HPDE6-E6E7 (cell line): ENCODE data around the gene OPHN1.
"Not testable (repeated sequence)": the region's sequence is repeated elsewhere in the genome, so short reads cannot be mapped to it uniquely, and the experiment has no call there.

ENCODE experiments used
- DNase-seq: peaks from one replicate; pipeline ENCODE4 v3.0.0; 2011; ENCODE audit warnings: missing footprints; ENCODE audit errors: extremely low spot score

OPHN1 gene

DNA sequence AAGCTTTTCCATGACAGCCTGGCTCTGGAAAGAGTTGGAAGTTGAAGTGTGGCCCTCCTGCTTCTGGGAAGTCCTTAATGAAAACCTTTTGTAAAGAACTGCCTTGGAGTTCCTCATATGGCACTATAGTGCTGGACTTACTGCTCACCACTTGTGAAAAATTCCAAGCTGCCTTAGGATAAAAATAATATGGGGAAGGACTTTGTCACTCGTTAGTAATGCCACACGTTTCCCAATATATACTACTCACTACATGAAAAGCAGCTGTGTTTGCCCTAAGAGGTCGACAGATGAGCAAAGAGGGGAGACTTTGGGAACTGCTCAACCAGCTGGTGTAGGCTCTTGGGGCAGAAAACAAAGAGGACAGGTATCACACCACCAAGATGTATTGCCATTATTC, 11.7 kb downstream of the OPHN1 start:
- DNase-seq: no peak

GRCh38 chrX:68420559-68420958, 12.7 kb downstream of the OPHN1 start:
- no peak for DNase-seq

DNA sequence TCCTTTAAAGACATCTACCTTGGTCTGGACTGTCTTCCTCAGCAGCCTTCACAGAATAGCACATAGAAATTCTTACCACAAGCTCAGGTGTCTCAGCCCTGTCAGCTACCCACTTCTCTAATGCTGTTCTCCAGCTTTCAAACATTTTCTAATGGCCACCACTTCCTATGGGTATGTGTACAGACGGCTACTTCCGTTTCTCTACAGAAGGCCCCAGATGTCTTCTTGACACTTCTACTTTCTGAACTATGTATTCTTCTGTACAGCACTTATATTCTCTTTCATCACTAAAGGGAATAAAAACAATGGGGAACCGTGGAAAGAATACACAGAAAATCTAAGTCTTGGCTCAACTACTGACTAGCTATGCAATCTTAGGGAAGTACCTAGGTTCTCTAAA, 13.3 kb downstream of the OPHN1 start:
- DNase-seq: no peak

DNA sequence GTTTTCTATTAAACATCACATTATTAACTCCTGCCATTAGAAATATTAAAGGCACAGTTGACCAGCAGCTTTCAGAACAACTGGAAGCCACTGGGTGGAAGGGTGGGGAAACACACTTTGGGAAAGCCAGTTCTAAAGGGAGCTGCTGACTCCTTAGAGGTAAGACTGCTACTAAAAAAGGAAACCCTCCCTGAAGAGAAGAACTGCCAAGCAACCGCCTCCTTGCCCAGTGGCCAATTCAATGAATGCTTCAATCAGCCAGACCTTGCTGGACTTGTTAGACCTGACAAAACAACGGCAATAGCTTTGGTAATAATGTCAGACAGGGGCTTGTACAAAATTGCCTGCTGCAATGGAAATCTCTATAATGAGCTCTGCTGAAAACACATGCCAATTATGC, 15.6 kb downstream of the OPHN1 start:
- no peak for DNase-seq

GRCh38 chrX:68416592-68416991, 16.7 kb downstream of the OPHN1 start:
- DNase-seq: no peak

GRCh38 chrX:68415316-68415715, 18.0 kb downstream of the OPHN1 start:
- no peak for DNase-seq

GRCh38 chrX:68413254-68413653, 20.0 kb downstream of the OPHN1 start:
- no peak for DNase-seq

DNA sequence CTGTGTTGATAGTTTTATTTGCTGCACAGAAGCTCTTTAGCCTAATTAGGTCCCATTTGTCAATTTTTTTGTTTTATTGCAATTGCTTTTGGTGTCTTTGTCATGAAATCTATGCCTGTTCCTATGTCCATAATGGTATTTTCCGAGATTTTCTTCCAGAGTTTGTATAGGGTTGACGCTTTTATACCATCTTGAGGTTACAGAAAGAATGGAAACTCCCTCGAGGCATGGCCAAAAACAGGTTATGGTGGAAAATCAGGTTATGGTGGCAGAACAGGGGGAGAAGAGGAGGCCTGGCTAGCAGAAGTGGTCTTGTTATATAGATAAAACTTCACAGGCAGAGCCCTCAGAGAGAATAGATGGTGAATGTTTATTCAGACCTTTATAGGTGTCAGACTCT, 21.6 kb downstream of the OPHN1 start:
- no peak for DNase-seq

DNA sequence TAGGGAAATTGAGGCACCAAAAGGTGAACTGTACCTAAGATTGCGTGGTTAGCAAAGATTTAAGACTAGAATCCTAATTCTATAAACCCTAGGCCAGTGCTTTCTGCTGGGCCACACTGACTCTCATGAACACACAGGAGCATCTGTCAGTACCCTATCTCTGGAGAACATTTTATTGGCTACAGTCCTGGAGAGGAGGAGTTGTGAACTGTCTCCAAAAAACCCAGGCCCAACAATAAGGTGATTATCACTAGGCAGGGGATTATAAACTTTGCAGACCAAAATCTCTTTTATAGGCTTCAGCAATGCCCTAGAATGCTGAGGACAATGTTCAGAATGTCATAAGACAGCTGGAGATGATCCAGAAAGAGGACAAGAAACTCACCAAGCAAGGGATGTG, 24.1 kb downstream of the OPHN1 start:
- DNase-seq: no peak

GRCh38 chrX:68403522-68403921, 29.8 kb downstream of the OPHN1 start:
- DNase-seq: no peak

GRCh38 chrX:68403038-68403437, 30.3 kb downstream of the OPHN1 start:
- no peak for DNase-seq

GRCh38 chrX:68402094-68402493, 31.2 kb downstream of the OPHN1 start:
- DNase-seq: no peak

DNA sequence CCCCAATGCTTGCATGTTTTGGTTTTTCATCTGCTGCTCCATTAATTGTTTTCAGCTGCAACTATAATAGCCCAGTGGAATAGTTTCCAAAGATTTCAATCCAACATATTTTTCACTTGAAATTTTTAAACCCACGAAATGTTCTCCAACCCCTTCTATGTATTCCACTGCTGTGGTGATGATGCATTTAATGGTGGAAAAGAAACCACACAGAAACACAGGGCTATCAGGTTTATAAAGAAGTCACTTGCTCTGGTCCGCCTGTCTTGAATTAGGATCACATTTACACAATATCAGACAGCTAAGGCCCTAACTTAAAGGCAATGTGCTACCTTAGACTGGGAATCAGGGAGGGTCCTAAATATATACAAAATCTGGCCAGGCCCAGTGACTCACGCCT, 35.0 kb downstream of the OPHN1 start:
- no peak for DNase-seq

- no peak for DNase-seq
Observed at GRCh38 chrX:68396953-68397352, 36.3 kb downstream of the OPHN1 start.

- DNase-seq: not testable (repeated sequence)
Observed at GRCh38 chrX:68389419-68389960, 43.8 kb downstream of the OPHN1 start.

GRCh38 chrX:68387776-68388175, 45.5 kb downstream of the OPHN1 start:
- no peak for DNase-seq

DNA sequence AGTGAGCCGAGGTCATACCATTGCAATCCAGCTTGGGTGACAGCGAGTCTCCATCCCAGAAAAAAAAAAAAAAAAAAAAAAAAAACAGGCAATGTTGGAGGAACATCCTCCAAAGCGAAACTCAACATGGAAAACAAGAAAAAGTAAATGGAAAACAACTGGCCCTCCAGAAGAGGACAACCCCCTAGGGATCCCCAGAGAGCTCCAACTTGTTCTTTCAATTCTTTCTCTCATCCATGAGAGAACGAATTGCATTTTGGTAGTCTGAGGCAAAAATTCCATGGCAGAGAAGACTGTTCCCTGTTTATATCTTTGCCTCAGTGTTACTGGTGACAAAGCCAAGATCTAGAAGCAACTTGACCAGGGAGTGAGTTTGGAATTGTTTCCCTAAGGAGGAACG, 49.8 kb downstream of the OPHN1 start:
- DNase-seq: no peak

GRCh38 chrX:68377579-68377978, 55.7 kb downstream of the OPHN1 start:
- DNase-seq: not testable (repeated sequence)

DNA sequence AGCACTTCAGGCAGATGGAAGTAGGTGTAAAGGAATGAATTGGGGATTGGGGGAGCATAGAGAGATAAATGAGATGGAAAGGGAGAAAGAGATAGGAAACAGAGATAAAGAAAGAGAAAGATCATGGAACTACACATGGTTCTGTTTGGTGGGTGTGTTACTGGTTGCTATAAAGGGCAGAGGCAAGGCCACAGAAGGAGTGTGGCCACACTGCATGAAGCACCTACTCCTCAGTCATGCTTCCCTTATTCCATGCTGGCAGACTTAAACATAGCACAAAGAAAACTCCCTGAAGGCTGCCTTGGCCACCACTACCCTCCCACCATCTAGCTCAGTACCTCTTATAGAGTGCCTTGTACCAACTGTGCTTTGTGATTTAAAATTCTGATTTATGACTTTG, 56.9 kb downstream of the OPHN1 start:
- no peak for DNase-seq

DNA sequence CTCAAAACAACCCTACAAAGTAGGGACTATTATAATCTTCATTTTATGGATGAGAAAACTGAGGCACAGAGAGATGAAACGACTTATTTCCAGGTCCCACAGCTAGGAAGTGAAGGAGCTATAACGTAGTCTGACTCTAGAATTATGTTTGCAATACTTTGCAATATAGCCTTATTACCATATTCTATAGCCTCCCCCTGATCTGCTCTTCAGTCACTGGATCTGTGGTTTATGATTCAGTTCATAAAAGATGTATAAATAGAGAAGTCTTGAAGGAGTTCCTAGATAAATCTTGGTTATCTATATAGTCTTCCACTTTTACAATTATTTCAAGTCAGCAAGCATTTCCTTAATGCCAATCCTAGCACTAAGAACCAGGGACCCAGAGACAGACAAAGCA, 57.5 kb downstream of the OPHN1 start:
- no peak for DNase-seq

DNA sequence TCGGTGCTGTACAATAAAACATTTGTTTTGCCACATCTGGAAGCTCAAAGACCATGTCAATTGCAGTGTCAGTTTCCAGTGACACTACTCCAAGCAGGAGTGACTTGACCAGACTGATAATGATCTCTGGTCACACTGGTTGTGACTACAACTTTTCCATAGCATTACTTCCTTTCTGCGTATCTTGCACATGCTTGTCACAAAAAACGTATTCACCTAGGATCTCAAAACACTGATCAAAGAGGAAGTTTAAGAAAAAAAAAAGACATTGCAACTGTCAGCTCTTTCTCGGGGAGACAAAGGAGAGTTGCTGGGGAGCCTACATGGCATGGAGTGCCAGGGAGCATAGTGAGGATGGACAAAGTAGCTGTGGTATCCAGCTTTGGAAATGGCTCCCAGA, 60.6 kb downstream of the OPHN1 start:
- no peak for DNase-seq

GRCh38 chrX:68369559-68369958, 63.7 kb downstream of the OPHN1 start:
- DNase-seq: no peak

DNA sequence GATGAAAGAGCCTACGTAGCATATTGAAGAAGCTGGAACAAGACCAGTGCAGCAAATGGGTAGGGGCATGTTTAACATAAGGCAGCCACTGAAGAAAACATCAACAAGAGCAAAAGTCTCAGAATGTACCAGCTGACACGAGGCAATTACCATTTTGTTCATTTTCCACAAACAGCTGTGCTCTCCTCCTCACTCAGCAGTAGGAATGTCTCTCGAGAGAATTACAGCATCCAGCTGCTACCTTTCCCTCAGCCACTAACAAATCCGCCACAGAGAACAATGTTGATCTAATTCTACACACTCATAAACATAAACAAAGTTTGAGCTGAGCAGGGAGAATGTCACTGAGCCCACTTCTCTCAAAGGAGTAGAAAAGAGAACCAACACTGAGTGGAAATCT, 68.0 kb downstream of the OPHN1 start:
- DNase-seq: no peak

DNA sequence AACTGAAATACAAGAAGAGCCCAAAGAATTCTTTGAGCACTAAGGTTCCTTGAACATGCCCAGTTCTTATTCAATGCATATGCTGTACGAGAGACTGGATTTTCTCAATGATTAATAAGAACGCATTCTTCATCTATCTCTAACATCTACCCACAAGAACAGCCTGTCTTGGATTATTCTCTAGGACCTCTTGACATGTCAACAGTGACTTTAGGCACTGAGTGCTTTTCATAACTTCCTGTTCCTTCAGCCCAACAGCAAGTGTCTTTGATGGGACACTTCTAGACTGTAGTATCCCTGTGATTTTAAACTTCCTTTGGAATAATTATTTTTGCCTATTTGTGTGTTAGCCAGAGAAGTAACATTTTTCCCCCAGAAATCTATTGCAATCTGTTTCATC, 69.3 kb downstream of the OPHN1 start:
- no peak for DNase-seq

DNA sequence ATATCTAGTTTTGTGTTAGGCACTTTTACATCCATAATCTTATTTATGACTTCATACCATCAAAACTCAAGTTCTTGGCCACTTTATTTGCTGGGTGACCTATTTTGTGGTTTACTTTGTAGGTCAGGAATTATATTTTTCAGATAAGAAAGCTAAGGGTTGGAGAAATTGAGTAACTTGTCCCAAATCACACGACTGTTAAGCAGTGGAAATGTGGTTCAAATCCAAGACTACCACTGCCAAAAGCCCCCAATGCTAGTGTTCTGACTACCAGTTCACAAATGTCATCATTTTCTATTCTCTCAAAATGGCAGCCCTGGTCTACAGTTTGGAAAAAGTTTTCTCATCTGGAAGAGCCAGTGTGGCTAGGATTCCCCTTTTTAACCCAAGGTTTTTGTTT, 74.6 kb downstream of the OPHN1 start:
- DNase-seq: no peak
